RWPE2 (cell line): ENCODE results near the gene CCR4.
"Not testable (repeated sequence)": the region's sequence is repeated elsewhere in the genome, so short reads cannot be mapped to it uniquely, and the experiment has no call there.

Experiments used
- ATAC-seq: fragments of 200-7000 bp; cut with Tn5 transposase; 3 replicates; pipeline ENCODE4 v1.9.1; 2021; ENCODE audit warnings: low read depth
- DNase-seq: peaks from one replicate; pipeline ENCODE4 v3.0.0-alpha.2; 2020; ENCODE audit warnings: low spot score
- H3K27ac ChIP-seq: fragments of 450-650 bp; 2 replicates; pipeline ENCODE4 v1.5.1; 2017; ENCODE audit warnings: mild to moderate bottlenecking; ENCODE audit not compliant: poor library complexity, severe bottlenecking
- H3K27me3 ChIP-seq: fragments of 250-450 bp; sonication (Bioruptor Pico); 2 replicates; pipeline ENCODE4 v1.5.1; 2021; ENCODE audit warnings: mild to moderate bottlenecking, moderate library complexity; ENCODE audit not compliant: insufficient read depth, poor library complexity, severe bottlenecking
- H3K36me3 ChIP-seq: fragments of 250-450 bp; sonication (Bioruptor Pico); 2 replicates; pipeline ENCODE4 v1.5.1; 2020; ENCODE audit warnings: low read depth, mild to moderate bottlenecking, moderate library complexity
- H3K4me1 ChIP-seq: fragments of 250-450 bp; sonication (Bioruptor Pico); 2 replicates; pipeline ENCODE4 v1.5.1; 2021; ENCODE audit warnings: mild to moderate bottlenecking, moderate library complexity; ENCODE audit not compliant: insufficient read depth, poor library complexity, severe bottlenecking
- H3K4me3 ChIP-seq: fragments of 250-450 bp; sonication (Bioruptor Pico); 2 replicates; pipeline ENCODE4 v1.5.1; 2021; ENCODE audit warnings: mild to moderate bottlenecking, moderate library complexity; ENCODE audit not compliant: severe bottlenecking
- H3K9me3 ChIP-seq: fragments of 250-450 bp; sonication (Bioruptor Pico); 2 replicates; pipeline ENCODE4 v1.5.1; 2021; ENCODE audit warnings: mild to moderate bottlenecking, moderate library complexity; ENCODE audit not compliant: severe bottlenecking
- TF ChIP-seq, protein P1 (sequence below): fragments of 450-650 bp; IDR thresholded peaks from one replicate; pipeline ENCODE4 v1.5.1; 2017; ENCODE audit warnings: mild to moderate bottlenecking, moderate library complexity; ENCODE audit not compliant: poor library complexity, severe bottlenecking

CCR4 gene

DNA sequence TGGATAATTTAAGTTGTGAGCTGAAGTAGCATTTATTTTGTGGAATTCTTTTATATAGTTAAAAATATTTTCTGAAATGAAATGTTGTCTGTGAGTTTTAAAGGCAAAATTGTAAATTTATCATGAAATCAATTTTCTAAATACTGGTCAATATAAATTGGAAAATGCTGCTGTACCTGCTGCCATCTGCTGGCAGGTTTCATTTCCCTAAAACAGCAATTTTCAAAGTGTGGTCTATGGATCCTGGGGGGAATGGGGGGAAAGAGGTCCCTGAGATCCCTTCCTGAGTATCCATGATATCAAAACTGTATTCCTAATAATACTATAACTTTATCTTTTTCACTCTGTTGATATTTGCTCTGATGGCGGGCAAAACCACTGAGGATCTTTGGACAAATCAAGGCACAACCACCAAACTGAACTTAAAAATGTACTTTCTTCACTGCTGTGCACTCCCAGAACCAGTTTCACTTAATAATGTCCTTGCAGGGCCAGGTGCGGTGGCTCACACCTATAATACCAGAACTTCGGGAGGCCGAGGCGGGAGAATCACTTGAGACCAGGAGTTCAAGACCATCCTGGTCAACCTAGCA lies 17.2 kb upstream of the CCR4 start:
- Histone ChIP-seq H3K27ac (no peak overlapping the region), H3K27me3 (no peaks in the 10 kb centered on the region), H3K36me3 (no peaks in the 10 kb centered on the region), H3K9me3 (no peaks in the 10 kb centered on the region), H3K4me1 (no peaks in the 10 kb centered on the region), H3K4me3 (no peak overlapping the region)
- no peak for ATAC-seq
- DNase-seq: no peak
- TF ChIP-seq, protein P1, sequence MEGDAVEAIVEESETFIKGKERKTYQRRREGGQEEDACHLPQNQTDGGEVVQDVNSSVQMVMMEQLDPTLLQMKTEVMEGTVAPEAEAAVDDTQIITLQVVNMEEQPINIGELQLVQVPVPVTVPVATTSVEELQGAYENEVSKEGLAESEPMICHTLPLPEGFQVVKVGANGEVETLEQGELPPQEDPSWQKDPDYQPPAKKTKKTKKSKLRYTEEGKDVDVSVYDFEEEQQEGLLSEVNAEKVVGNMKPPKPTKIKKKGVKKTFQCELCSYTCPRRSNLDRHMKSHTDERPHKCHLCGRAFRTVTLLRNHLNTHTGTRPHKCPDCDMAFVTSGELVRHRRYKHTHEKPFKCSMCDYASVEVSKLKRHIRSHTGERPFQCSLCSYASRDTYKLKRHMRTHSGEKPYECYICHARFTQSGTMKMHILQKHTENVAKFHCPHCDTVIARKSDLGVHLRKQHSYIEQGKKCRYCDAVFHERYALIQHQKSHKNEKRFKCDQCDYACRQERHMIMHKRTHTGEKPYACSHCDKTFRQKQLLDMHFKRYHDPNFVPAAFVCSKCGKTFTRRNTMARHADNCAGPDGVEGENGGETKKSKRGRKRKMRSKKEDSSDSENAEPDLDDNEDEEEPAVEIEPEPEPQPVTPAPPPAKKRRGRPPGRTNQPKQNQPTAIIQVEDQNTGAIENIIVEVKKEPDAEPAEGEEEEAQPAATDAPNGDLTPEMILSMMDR: peak; percentile 89

DNA sequence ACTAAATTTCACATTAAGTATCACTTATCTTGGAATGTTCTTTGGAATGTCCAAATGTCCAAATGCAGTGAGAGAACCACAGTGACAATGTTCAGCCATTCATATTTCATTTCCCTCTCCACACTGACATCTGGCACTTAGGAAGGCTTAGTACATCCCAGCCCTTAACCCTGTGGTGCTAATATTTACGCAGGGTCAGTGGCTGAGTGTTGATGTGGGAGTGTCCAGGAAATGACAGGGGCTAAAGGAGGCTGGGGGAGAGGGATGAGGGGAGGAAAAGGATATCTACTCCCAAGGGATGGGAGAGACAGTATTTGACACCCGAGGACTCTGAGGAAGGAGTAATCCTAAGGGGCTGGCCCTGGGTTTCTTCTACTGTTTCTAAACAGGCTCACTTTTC lies 14.1 kb upstream of the CCR4 start:
- DNase-seq: no peak
- Histone ChIP-seq H3K36me3 (no peaks in the 10 kb centered on the region), H3K9me3 (no peaks in the 10 kb centered on the region), H3K4me3 (no peak overlapping the region), H3K27me3 (no peaks in the 10 kb centered on the region), H3K27ac (no peak overlapping the region), H3K4me1 (no peaks in the 10 kb centered on the region)
- ATAC-seq: peak; percentile 36; the same call in 2 of the 3 replicates
- TF ChIP-seq, protein P1: no peak

DNA sequence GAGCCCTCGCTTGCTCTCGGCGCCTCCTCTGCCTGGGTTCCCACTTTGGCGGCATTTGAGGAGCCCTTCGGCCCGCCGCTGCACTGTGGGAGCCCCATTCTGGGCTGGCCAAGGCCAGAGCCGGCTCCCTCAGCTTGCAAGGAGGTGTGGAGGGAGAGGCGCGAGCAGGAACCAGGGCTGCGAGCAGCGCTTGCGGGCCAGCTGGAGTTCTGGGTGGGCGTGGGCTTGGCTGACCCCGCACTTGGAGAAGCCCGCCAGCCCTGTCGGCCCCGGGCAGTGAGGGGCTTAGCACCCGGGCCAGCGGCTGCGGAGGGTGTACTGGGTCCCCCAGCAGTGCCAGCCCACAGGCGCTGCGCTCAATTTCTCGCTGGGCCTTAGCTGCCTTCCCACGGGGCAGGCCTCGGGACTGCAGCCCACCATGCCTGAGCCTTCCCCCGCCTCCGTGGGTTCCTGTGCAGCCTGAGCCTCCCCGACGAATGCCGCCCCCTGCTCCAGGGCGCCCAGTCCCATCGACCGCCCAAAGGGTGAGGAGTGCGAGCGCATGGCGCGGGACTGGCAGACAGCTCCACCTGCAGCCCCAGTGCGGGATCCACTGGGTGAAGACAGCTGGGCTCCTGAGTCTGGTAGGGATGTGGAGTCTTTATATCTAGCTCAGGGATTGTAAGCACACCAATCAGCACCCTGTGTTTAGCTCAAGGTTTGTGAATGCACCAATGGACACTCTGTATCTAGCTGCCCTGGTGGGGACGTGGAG lies 11.7 kb upstream of the CCR4 start:
- not testable (repeated sequence) for ATAC-seq, H3K4me3 ChIP-seq, H3K4me1 ChIP-seq, H3K36me3 ChIP-seq, H3K27me3 ChIP-seq, H3K27ac ChIP-seq, DNase-seq, H3K9me3 ChIP-seq

DNA sequence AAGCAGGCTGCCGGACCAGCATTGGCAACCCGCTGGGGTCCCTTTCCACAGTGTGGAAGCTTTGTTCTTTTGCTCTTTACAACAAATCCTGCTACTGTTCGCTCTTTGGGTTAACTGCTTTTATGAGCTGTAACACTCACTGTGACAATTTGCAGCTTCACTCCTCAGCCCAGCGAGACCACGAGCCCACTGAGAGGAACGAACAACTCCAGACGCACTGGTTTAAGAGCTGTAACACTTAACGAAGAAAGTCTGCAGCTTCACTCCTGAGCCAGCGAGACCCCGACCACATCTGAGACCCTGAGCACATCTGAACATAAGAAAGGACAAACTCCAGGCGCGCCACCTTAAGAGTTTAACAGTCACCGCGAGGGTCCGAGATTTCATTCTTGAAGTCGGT lies 10.7 kb upstream of the CCR4 start:
- TF ChIP-seq, protein P1: no peak
- Histone ChIP-seq H3K27me3 (no peaks in the 10 kb centered on the region), H3K27ac (no peak overlapping the region), H3K9me3 (no peaks in the 10 kb centered on the region), H3K4me3 (no peak overlapping the region), H3K4me1 (peaks cover 5% of the 10 kb centered on the region), H3K36me3 (no peaks in the 10 kb centered on the region)
- ATAC-seq (no peak), DNase-seq (no peak)

DNA sequence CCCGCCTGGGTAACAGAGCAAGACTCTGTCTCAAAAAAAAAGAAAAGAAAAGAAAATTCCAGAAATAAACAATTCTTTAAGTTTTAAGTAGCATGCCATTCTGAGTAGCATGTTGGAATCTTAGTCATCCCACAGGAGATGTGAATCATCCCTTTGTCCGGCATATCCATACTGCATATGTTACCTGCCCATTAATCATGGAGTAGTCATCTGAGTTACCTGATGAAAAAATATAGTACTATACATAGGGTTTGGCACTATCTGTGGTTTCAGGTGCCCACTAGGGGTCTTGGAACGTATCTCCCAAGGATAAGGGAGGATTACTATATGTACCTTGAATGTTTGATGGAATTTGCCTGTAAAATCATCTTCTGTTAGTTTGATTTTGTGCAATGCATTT lies 6.3 kb upstream of the CCR4 start:
- no peaks in the 10 kb centered on the region for H3K27me3 ChIP-seq
- no peak for DNase-seq

DNA sequence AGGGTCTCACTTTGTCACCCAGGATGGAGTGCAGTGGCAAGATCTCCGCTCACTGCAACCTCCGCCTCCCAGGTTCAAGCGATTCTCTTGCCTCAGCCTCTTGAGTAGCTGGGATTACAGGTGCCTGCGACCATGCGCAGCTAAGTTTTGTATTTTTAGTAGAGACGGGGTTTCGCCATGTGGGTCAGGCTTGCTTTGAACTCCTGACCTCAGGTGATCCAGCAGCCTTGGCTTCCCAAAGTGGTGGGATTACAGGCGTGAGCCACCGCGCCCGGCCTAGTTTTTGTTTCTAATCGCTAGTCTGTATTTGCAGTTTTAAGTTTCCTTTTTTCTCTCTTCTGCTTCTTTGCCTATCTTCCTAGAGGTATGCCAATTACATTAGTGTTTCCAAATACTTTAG lies 5.8 kb upstream of the CCR4 start:
- H3K27me3 ChIP-seq, ATAC-seq, DNase-seq, H3K9me3 ChIP-seq, H3K4me3 ChIP-seq, H3K36me3 ChIP-seq, H3K4me1 ChIP-seq, H3K27ac ChIP-seq: not testable (repeated sequence)

More for the DNA sequence above, 6.3 kb upstream of the CCR4 start:
- peaks cover 5% of the 10 kb centered on the region for H3K4me1 ChIP-seq
- H3K9me3 ChIP-seq: no peaks in the 10 kb centered on the region
- no peak overlapping the region for H3K4me3 ChIP-seq
- TF ChIP-seq, protein P1: peak; percentile 46
- H3K36me3 ChIP-seq: no peaks in the 10 kb centered on the region
- peak; percentile 99 for ATAC-seq
- peak overlapping the region; percentile 44 for H3K27ac ChIP-seq
